Right lobe of liver (tissue), 6 donors: ENCODE results near the gene HSPA4. TPM values are rescaled to one million over a fixed set of nuclear protein-coding genes. Genes with fewer than 3 reads are reported as not detected.
"Not testable (repeated sequence)": the region's sequence is repeated elsewhere in the genome, so short reads cannot be mapped to it uniquely, and the experiment has no call there.

Experiments used
- ATAC-seq, 4 donors: fragments of 200-7000 bp; cut with Tn5 transposase; one replicate each; pipeline ENCODE4 v1.9.1; 2020; ENCODE audit warnings: mild to moderate bottlenecking in 4 of 4, moderate library complexity in 4 of 4
- DNase-seq, 3 donors: peaks; one replicate each; pipeline ENCODE4 v3.0.0-alpha.2; 2020
- H3K27ac ChIP-seq, 3 donors: fragments of 200-600 bp; one replicate each; pipeline ENCODE4 v1.8.0; 2022
- H3K27me3 ChIP-seq, 2 donors: fragments of 200-600 bp; one replicate each; pipeline ENCODE4 v1.8.0; 2022
- H3K36me3 ChIP-seq, 4 donors: fragments of 200-600 bp; sonication (generic) in 1 of 4; one replicate each; pipeline versions ENCODE4 v1.5.1 to v1.8.0; 2017 to 2022; ENCODE audit warnings: control low read depth in 1 of 4
- H3K4me1 ChIP-seq, 4 donors: fragments of 200-600 bp; sonication (generic) in 1 of 4; one replicate each; pipeline versions ENCODE4 v1.5.1 to v1.8.0; 2017 to 2022; ENCODE audit warnings: control low read depth in 1 of 4
- H3K4me3 ChIP-seq, 3 donors: fragments of 200-600 bp; one replicate each; pipeline ENCODE4 v1.8.0; 2022
- H3K9me3 ChIP-seq, 4 donors: fragments of 200-600 bp; sonication (generic) in 1 of 4; one replicate each; pipeline versions ENCODE4 v1.5.1 to v1.8.0; 2017 to 2022; ENCODE audit warnings: control low read depth in 1 of 4
- POLR2A ChIP-seq: fragments of 450-650 bp; IDR thresholded peaks from one replicate; pipeline ENCODE4 v1.6.1; 2017; ENCODE audit warnings: antibody characterized with exemption, mild to moderate bottlenecking
- WGBS: methylation state at CpG from one replicate; pipeline ENCODE4 v1.1.6; 2018; ENCODE audit warnings: low coverage, low lambda C conversion rate; ENCODE audit not compliant: insufficient coverage; ENCODE audit errors: missing lambda C conversion rate; 5-methylcytosine and 5-hydroxymethylcytosine counted together
- intact Hi-C, 2 donors: fragments of 100-400 bp; cut with DNase I; formaldehyde crosslinking; loops; one replicate each; pipeline versions ENCODE4 v1.11.2 to v1.14.1; 2022
- long read RNA-seq: library from polyadenylated mRNA; unstranded; transcript quantifications from one replicate; pipeline ENCODE4 v2.0.0, GENCODE V29; 2019
- total RNA-seq, 6 experiments: library from RNA; depleted of rRNA in 2 of 6; stranded (reverse); fragments of >200 nt in 2 of 6; fragmentation: NEBNext Ultra II Directional in 3 of 6; extraction: Animal tissue kit (Norgen Biotek cat#: 25700) in 3 of 6; gene quantifications; one replicate each; pipeline versions ENCODE4 v1.1.0 to v1.2.4, GENCODE V29; 2016 to 2023
- TF ChIP-seq, protein P1 (sequence below), 4 donors: fragments of 200-600 bp in 3 of 4; fragments of 450-650 bp in 1 of 4; IDR thresholded peaks; one replicate each; pipeline versions ENCODE4 v1.5.1 to v1.8.0; 2016 to 2022; ENCODE audit warnings: antibody characterized with exemption in 4 of 4, mild to moderate bottlenecking in 2 of 4
- donor health status: DM: no; HTN: yes; CAD: no.
- donor health status: DM: no; HTN: no; CAD: no.
- donor health status: DM: no; HTN: no; CAD: no.
- donor health status: DM: no; HTN: yes; CAD: no.
- donor health status: DM: no; HTN: yes; CAD: no.

HSPA4 gene
- total RNA-seq = 10 to 100 TPM; 30.1 to 68.6 (median 46.1) TPM
- long read RNA-seq, full-length matches to known transcripts = 2 of 9 reads
- long read RNA-seq, partial matches to known transcripts = 4 of 9 reads
- long read RNA-seq, other reads (novel, unspliced or antisense) = 3 of 9 reads

DNA sequence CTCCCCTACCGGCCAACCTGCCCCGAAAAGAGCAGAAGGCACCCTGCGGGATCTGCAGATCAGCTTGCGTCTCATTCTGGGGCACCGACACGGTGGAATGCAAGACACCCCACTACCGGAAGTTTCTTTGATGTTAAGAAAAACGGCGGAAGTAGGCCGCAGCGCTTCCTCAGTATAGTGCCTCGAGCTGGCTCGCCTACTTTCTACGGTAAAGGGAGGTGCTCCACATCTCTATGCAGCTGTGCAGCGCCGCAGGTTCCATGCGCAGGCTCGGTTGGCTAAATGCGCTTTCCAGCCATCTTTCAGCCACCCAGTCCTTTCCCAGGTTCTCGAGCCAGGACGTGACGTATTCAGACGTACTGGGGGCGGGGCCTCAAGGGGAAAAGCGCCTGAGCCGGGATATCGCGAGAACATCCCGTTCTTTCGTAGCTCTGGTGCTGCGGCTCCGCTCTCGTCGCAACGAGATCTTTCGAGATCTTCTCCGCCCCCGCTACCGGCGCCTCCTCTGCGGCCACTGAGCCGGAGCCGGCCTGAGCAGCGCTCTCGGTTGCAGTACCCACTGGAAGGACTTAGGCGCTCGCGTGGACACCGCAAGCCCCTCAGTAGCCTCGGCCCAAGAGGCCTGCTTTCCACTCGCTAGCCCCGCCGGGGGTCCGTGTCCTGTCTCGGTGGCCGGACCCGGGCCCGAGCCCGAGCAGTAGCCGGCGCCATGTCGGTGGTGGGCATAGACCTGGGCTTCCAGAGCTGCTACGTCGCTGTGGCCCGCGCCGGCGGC, at the start of gene HSPA4:
Gene HSPA4 (plus strand): TSS at position 472 of the 775 bp plus-strand sequence. CDS start 238 bp downstream, at position 710.
- H3K27ac ChIP-seq = peak within 1 kb of the TSS; percentile 99 to 100 (median 100)
- peaks cover 0 to 31% (median 13%) of the 10 kb centered on the region in 4 donors for H3K4me1 ChIP-seq
- no peaks in the 10 kb centered on the region for H3K9me3 ChIP-seq
- ATAC-seq (peak; percentile 89 to 92 (median 90)), DNase-seq (peak; percentile 97 to 98 (median 97))
- peak within 1 kb of the TSS; percentile 74 to 85 (median 77) for H3K4me3 ChIP-seq
- TF ChIP-seq, protein P1, sequence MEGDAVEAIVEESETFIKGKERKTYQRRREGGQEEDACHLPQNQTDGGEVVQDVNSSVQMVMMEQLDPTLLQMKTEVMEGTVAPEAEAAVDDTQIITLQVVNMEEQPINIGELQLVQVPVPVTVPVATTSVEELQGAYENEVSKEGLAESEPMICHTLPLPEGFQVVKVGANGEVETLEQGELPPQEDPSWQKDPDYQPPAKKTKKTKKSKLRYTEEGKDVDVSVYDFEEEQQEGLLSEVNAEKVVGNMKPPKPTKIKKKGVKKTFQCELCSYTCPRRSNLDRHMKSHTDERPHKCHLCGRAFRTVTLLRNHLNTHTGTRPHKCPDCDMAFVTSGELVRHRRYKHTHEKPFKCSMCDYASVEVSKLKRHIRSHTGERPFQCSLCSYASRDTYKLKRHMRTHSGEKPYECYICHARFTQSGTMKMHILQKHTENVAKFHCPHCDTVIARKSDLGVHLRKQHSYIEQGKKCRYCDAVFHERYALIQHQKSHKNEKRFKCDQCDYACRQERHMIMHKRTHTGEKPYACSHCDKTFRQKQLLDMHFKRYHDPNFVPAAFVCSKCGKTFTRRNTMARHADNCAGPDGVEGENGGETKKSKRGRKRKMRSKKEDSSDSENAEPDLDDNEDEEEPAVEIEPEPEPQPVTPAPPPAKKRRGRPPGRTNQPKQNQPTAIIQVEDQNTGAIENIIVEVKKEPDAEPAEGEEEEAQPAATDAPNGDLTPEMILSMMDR (IDR thresholded peaks at IDR 0.05) = no peak
- TF ChIP-seq POLR2A = peak; percentile 93
- H3K36me3 ChIP-seq = no peaks in the 10 kb centered on the region
- intact Hi-C loops = no loop called here
- WGBS = 2% methylated on average over 30 of the region's 68 CpGs
- H3K27me3 ChIP-seq = no peaks in the 10 kb centered on the region

DNA sequence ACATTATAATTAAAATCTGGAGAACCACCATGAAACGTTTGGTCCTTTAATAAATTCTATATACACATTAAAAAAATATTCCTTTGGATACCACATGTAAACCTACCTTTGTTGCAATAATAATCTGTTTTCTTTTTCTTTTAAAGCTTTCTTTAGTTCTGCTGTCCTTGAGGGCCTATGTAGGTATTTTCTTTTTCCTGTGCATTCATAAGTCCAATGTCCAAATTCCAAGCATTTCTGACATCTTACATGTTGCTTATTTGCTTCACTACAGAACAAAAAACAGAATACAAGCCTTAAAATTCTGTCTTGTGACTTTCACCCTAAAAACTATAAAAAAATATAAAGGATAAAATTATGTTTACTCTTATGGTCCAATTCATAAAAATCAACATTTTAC, 45.2 kb upstream of the HSPA4 start:
- Histone ChIP-seq H3K36me3 (peaks cover 0 to 7% (median 3%) of the 10 kb centered on the region in 4 donors), H3K27ac (no peak overlapping the region), H3K27me3 (no peaks in the 10 kb centered on the region), H3K4me1 (no peaks in the 10 kb centered on the region), H3K9me3 (no peaks in the 10 kb centered on the region), H3K4me3 (no peak overlapping the region)
- ATAC-seq = no peak
- TF ChIP-seq, protein P1 (IDR thresholded peaks at IDR 0.05) = no peak
- TF ChIP-seq POLR2A = no peak
- intact Hi-C loops = no loop called here
- DNase-seq = no peak
- 72% methylated on average over 1 of the region's 1 CpG for WGBS

DNA sequence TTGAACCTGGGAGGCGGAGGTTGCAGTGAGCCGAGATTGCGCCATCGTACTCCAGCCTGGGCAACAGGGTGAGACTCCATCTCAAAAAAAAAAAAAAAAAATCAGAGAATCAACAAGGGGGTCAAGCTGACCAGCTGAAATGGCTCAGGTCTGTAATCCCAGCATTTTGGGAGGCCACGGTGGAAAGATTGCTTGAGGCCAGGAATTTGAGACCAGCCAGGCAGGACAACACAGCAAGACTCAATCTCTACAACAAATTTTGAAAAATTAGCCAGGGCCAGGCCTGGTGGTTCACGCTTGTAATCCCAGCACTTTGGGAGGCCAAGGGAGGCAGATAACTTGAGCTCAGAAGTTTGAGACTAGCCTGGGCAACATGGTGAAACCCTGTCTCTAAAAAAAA, 43.4 kb upstream of the HSPA4 start:
- ATAC-seq, H3K4me1 ChIP-seq, H3K36me3 ChIP-seq, DNase-seq, H3K4me3 ChIP-seq, H3K27me3 ChIP-seq, H3K9me3 ChIP-seq, intact Hi-C loops, H3K27ac ChIP-seq: not testable (repeated sequence)
- WGBS = 43% methylated on average over 2 of the region's 6 CpGs

DNA sequence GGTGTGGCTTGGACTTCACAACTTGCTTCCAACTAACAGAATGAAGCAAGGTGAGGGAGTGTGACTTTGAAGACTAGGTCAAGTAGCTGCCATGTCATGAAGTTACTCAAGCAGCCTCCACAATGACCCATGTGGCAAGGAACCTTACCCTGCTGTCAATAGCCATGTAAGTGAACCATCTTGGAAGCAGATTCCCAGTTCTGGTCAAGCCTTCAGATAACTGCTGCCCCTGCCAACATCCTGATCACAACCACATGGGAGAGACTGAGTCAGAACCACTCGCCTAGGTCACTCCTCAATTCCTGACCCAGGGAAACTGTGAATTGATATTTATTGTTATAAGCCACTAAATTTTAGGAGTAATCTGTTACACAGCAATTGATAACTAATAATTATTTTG, 36.3 kb upstream of the HSPA4 start:
- peaks cover 0 to 2% (median 0%) of the 10 kb centered on the region in 4 donors for H3K36me3 ChIP-seq
- H3K4me3 ChIP-seq = no peak overlapping the region
- no peaks in the 10 kb centered on the region for H3K9me3 ChIP-seq
- peak overlapping the region in 1 of 3 donors; percentile 81 for H3K27ac ChIP-seq
- no peaks in the 10 kb centered on the region for H3K27me3 ChIP-seq
- H3K4me1 ChIP-seq = peaks cover 0 to 17% (median 5%) of the 10 kb centered on the region in 4 donors
- DNase-seq = no peak
- TF ChIP-seq, protein P1 (IDR thresholded peaks at IDR 0.05) = no peak
- TF ChIP-seq POLR2A = no peak
- WGBS = 100% methylated on average over 1 of the region's 1 CpG
- intact Hi-C loops = no loop called here
- ATAC-seq = no peak

DNA sequence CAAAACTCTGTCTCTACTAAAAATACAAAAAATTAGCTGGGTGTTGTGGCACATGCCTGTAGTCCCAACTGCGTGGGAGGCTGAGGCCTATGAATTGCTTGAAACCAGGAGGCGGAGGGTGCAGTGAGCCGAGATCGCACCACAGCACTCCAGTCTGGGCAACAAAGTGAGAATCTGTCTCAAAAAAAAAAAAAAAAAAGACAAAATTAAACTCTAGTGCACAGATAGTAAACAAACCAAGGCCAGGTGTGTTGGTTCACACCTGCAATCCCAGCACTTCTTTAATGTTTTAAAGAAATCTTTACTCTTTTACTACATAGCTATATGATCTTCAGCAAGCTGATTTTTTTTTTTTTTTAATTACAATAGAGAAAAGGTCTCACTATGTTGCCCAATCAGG, 33.8 kb upstream of the HSPA4 start:
- Histone ChIP-seq H3K36me3 (peaks cover 0 to 2% (median 0%) of the 10 kb centered on the region in 4 donors), H3K4me1 (peaks cover 0 to 17% (median 5%) of the 10 kb centered on the region in 4 donors), H3K4me3 (no peak overlapping the region), H3K9me3 (no peaks in the 10 kb centered on the region), H3K27ac (peak overlapping the region in 2 of 3 donors; percentile 75 to 81), H3K27me3 (no peaks in the 10 kb centered on the region)
- peak in 3 of 4 donors; percentile 9 to 45 (median 34) for ATAC-seq
- TF ChIP-seq POLR2A = no peak
- TF ChIP-seq, protein P1 (IDR thresholded peaks at IDR 0.05) = no peak
- WGBS = 33% methylated on average over 1 of the region's 4 CpGs
- intact Hi-C loops = no loop called here
- no peak for DNase-seq

DNA sequence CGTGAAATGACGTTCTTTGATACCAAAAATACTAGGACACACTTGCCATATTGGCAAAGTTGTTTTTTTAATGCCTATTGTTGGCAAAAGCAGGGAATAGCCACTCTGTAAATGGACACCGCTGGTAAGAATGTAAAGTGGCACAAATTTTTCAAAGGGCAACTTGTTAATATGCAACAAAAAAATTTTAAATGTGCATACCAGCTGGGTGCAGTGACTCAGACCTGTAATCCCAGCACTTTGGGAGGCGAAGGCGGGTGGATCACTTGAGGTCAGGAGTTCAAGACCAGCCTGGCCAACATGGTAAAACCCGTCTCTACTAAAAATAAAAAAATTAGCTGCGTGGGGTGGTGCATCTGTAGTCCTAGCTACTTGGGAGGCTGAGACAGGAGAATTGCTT, 32.3 kb upstream of the HSPA4 start:
- H3K4me3 ChIP-seq, intact Hi-C loops, H3K36me3 ChIP-seq, H3K27me3 ChIP-seq, DNase-seq, H3K27ac ChIP-seq, H3K9me3 ChIP-seq, ATAC-seq: not testable (repeated sequence)
- peaks cover 0 to 18% (median 5%) of the 10 kb centered on the region in 4 donors for H3K4me1 ChIP-seq
- 94% methylated on average over 7 of the region's 7 CpGs for WGBS
